Activated CD4-positive, alpha-beta T cell treated with anti-CD3 and anti-CD28 coated beads, Interleukin-2, amount 10 ng/mL, durations not matched to agents 7 days and 5 days (primary cell): ENCODE results near the gene VDR. TPM values are rescaled to one million over a fixed set of nuclear protein-coding genes. Genes with fewer than 3 reads are reported as not detected.
"Not testable (repeated sequence)": the region's sequence is repeated elsewhere in the genome, so short reads cannot be mapped to it uniquely, and the experiment has no call there.

Source experiments
- CTCF ChIA-PET: fragments of 350-600 bp; sonication (Branson Sonifier 250); formaldehyde crosslinking; loops from one replicate; lab custom pipeline; 2021; ENCODE audit warnings: antibody characterized with exemption; lab: Charles Lee
- POLR2A ChIA-PET: fragments of 350-600 bp; sonication (Branson Sonifier 250); formaldehyde crosslinking; loops from one replicate; lab custom pipeline; 2021; ENCODE audit warnings: antibody characterized with exemption; lab: Charles Lee
- DNase-seq: peaks from one replicate; pipeline ENCODE4 v3.0.0-alpha.2; 2020
- H3K27ac Mint-ChIP-seq: one replicate; pipeline ENCODE4 v1.8.0; 2021; ENCODE audit warnings: mild to moderate bottlenecking, moderate library complexity, mixed read lengths
- H3K27me3 Mint-ChIP-seq: one replicate; pipeline ENCODE4 v1.8.0; 2021; ENCODE audit warnings: mixed read lengths
- H3K36me3 Mint-ChIP-seq: one replicate; pipeline ENCODE4 v1.8.0; 2021; ENCODE audit warnings: low read depth, mixed read lengths
- H3K4me1 Mint-ChIP-seq: one replicate; pipeline ENCODE4 v1.8.0; 2021; ENCODE audit warnings: mixed read lengths
- H3K4me3 Mint-ChIP-seq: one replicate; pipeline ENCODE4 v1.8.0; 2021; ENCODE audit warnings: mild to moderate bottlenecking, moderate library complexity, mixed read lengths
- H3K9me3 Mint-ChIP-seq: one replicate; pipeline ENCODE4 v1.8.0; 2021; ENCODE audit warnings: mixed read lengths
- total RNA-seq, 2 experiments: library from RNA; stranded (reverse); gene quantifications; one replicate each; pipeline ENCODE4 v1.2.3, GENCODE V29; 2021

The VDR gene
- total RNA-seq, 2 experiments from 2014 or later = 16.4 to 17.3 TPM

GRCh38 chr12:47818007-47818376, 86.8 kb downstream of the VDR start:
- Mint-ChIP-seq H3K4me3 (peak overlapping the region; percentile 94), H3K36me3 (peaks cover 53% of the 10 kb centered on the region), H3K9me3 (no peaks in the 10 kb centered on the region), H3K27ac (peak overlapping the region; percentile 97), H3K4me1 (peaks cover 79% of the 10 kb centered on the region), H3K27me3 (no peaks in the 10 kb centered on the region)
- no peak for DNase-seq
- ChIA-PET POLR2A (interaction anchor here (0.7 kb wide), 1 partner anchor 10 kb away, joined by 5 read pairs; no protein-coding TSS in a partner anchor), CTCF (interaction anchor here (1.2 to 17.2 kb wide), 13 partner anchors 9 to 102 kb away, joined by 3 to 309 read pairs (median 4); partner anchors contain the start of gene RAPGEF3)

- ChIA-PET POLR2A (interaction anchor here (0.7 kb wide), 2 partner anchors 9 to 10 kb away, joined by 3 to 4 read pairs; no protein-coding TSS in a partner anchor), CTCF (interaction anchor here (0.6 to 17.2 kb wide), 14 partner anchors 9 to 1380 kb away, joined by 3 to 309 read pairs (median 3); partner anchors contain the start of gene RAPGEF3)
- Mint-ChIP-seq H3K27me3 (no peaks in the 10 kb centered on the region), H3K4me3 (peak overlapping the region; percentile 94), H3K27ac (peak overlapping the region; percentile 97), H3K36me3 (peaks cover 57% of the 10 kb centered on the region), H3K4me1 (peaks cover 79% of the 10 kb centered on the region), H3K9me3 (no peaks in the 10 kb centered on the region)
- no peak for DNase-seq
Observed at GRCh38 chr12:47817272-47818006, 87.4 kb downstream of the VDR start.

GRCh38 chr12:47816403-47817271, 88.2 kb downstream of the VDR start:
- DNase-seq = no peak
- ChIA-PET CTCF (interaction anchor here (0.6 to 17.2 kb wide), 10 partner anchors 8 to 1381 kb away, joined by 3 to 309 read pairs (median 4); no protein-coding TSS in a partner anchor), POLR2A (interaction anchor here (0.7 kb wide), 2 partner anchors 9 to 10 kb away, joined by 3 to 4 read pairs; no protein-coding TSS in a partner anchor)
- Mint-ChIP-seq H3K27ac (peak overlapping the region; percentile 97), H3K36me3 (peaks cover 63% of the 10 kb centered on the region), H3K4me3 (peak overlapping the region; percentile 94), H3K27me3 (no peaks in the 10 kb centered on the region), H3K4me1 (peaks cover 79% of the 10 kb centered on the region), H3K9me3 (no peaks in the 10 kb centered on the region)

DNA sequence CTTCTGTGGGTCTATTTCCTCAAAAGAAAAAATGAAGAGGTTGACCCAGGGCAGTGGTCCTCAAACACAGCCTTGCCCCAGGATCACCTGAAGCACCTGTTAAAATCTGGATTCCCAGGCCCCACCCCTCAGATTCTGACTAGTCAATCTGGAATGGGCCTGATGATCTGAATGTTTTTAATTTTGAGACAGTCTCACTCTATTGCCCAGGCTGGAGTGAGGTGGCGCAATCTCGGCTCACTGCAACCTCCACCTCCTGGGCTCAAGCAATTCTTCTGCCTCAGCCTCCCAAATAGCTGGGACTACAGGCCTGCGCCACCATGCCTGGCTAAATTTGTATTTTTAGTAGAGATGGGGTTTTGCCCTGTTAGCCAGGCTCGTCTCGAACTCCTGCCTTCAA, 89.3 kb downstream of the VDR start:
- not testable (repeated sequence) for DNase-seq, H3K27me3 Mint-ChIP-seq, H3K9me3 Mint-ChIP-seq
- POLR2A ChIA-PET = interaction anchor here (2.9 kb wide), 1 partner anchor 17 kb away, joined by 18 read pairs; no protein-coding TSS in a partner anchor
- CTCF ChIA-PET = interaction anchor here (17.2 kb wide), 1 partner anchor 19 kb away, joined by 309 read pairs; no protein-coding TSS in a partner anchor
- Mint-ChIP-seq H3K4me3 (peak overlapping the region; percentile 94), H3K36me3 (peaks cover 75% of the 10 kb centered on the region), H3K4me1 (peaks cover 80% of the 10 kb centered on the region), H3K27ac (peak overlapping the region; percentile 97)

GRCh38 chr12:47814539-47815170, 90.1 kb downstream of the VDR start:
- POLR2A ChIA-PET = interaction anchor here (2.9 kb wide), 1 partner anchor 18 kb away, joined by 18 read pairs; no protein-coding TSS in a partner anchor
- no peaks in the 10 kb centered on the region for H3K27me3 Mint-ChIP-seq
- CTCF ChIA-PET = interaction anchor here (0.6 to 17.2 kb wide), 4 partner anchors 8 to 368 kb away, joined by 3 to 309 read pairs (median 6); no protein-coding TSS in a partner anchor
- no peaks in the 10 kb centered on the region for H3K9me3 Mint-ChIP-seq
- no peak for DNase-seq
- H3K4me1 Mint-ChIP-seq = peaks cover 83% of the 10 kb centered on the region
- peak overlapping the region; percentile 97 for H3K27ac Mint-ChIP-seq
- peak overlapping the region; percentile 94 for H3K4me3 Mint-ChIP-seq
- peaks cover 76% of the 10 kb centered on the region for H3K36me3 Mint-ChIP-seq

DNA sequence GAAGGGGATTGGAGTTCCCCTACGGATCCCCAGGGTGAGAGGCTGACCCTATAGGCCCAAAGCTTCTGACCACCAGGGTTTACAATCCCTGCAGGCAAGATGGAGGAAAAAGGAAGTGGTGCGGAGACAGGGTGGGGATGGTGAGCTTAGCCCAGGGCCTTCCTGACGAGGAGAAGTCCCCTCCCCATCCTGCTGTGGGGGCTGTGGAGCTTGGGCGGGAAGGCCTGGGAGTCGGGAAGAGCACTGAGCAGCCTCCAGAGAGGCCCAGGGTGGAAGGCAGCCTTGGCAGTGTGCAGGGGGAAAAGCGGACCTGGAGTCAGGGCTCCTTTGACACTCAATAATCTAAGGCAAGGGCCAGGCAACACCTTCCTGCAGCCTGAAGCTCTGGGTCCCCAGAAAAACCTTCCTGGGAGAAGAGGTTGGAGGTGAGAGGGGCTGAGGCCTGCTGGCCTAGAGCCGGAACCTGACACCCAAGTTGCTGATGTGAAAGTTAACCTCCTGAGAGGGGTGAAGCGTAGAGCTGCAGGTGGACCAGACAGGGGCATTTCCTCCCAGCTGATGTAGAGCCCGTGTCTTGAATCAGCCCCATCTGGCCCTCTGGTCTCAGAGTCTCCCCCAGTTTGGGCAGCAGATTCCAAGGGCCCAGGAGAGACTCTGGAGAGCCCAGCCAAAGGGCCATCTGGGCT, 91.1 kb downstream of the VDR start:
- H3K36me3 Mint-ChIP-seq = peaks cover 72% of the 10 kb centered on the region
- no peaks in the 10 kb centered on the region for H3K9me3 Mint-ChIP-seq
- DNase-seq = peak; percentile 40
- ChIA-PET POLR2A (interaction anchor here (0.5 to 2.9 kb wide), 5 partner anchors 9 to 28 kb away, joined by 3 to 18 read pairs (median 3); no protein-coding TSS in a partner anchor), CTCF (interaction anchor here (0.6 to 17.2 kb wide), 14 partner anchors 9 to 369 kb away, joined by 3 to 309 read pairs (median 4); partner anchors contain the start of gene TMEM106C)
- H3K4me3 Mint-ChIP-seq = peak overlapping the region; percentile 94
- no peaks in the 10 kb centered on the region for H3K27me3 Mint-ChIP-seq
- H3K4me1 Mint-ChIP-seq = peaks cover 90% of the 10 kb centered on the region
- H3K27ac Mint-ChIP-seq = peak overlapping the region; percentile 97

DNA sequence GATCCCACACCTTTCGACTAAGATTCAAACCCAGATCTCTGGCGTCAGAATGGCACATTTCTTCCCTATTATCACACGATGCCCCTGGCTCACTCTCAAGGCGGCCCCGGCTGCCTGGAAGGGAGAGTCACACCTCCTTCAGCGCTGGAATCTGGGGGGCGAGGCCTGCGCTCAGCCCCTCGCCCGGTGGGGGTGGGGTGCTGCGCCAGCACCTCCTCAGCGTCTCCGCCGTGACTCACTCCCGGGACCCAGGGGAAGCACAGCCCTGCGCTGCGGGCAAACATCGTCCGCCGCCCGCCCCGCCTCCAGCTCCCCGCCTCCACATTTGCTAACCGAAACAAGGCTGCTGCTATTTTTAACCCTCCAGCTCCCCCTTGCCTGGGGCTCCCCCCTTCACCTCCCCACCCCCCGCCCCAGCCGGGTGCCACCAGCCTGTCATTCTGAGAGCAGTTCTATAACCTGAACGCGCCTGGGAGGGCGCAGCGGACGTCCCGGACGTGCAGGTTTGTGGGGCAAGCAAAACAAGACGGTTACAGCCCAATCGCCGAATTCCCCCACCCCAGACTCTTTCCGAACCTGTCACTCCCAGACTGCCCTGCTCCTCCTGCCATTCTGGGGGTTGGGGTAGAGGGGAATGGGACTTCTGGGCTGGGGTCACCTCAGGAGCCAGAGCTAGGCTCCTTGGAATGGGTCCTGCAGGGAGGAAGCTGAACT, 91.8 kb downstream of the VDR start:
- ChIA-PET POLR2A (interaction anchor here (0.6 to 2.9 kb wide), 4 partner anchors 9 to 27 kb away, joined by 3 to 18 read pairs (median 4); no protein-coding TSS in a partner anchor), CTCF (interaction anchor here (0.6 to 17.2 kb wide), 14 partner anchors 9 to 151 kb away, joined by 3 to 309 read pairs (median 4); partner anchors contain the start of gene TMEM106C)
- peak overlapping the region; percentile 94 for H3K4me3 Mint-ChIP-seq
- no peaks in the 10 kb centered on the region for H3K27me3 Mint-ChIP-seq
- H3K9me3 Mint-ChIP-seq = no peaks in the 10 kb centered on the region
- DNase-seq = peak; percentile 95
- peak overlapping the region; percentile 97 for H3K27ac Mint-ChIP-seq
- H3K36me3 Mint-ChIP-seq = peaks cover 65% of the 10 kb centered on the region
- peaks cover 94% of the 10 kb centered on the region for H3K4me1 Mint-ChIP-seq

- POLR2A ChIA-PET = interaction anchor here (0.7 kb wide), 1 partner anchor 700 kb away, joined by 3 read pairs; no protein-coding TSS in a partner anchor
Observed at GRCh38 chr12:47811581-47812484, 93.0 kb downstream of the VDR start.

DNA sequence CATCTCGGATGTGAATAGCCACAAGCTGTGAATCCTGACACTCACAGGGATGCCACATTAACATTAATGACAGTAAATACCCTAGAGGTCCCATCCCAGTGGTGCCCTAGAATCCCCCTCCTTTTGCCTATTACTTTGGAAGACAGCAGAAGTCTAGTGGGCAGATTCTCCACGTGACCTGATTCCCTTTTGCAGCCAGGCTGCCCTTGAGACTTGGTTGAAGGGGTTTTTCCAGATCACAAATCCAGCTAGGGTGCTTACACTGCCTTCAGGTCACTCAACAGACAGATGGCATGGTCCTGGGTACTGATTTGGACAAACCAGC, 93.8 kb downstream of the VDR start:
- Mint-ChIP-seq H3K4me3 (peak overlapping the region; percentile 94), H3K27ac (peak overlapping the region; percentile 96), H3K9me3 (no peaks in the 10 kb centered on the region), H3K4me1 (peaks cover 96% of the 10 kb centered on the region), H3K27me3 (no peaks in the 10 kb centered on the region), H3K36me3 (peaks cover 64% of the 10 kb centered on the region)
- DNase-seq = no peak
- ChIA-PET POLR2A (interaction anchor here (0.6 kb wide), 1 partner anchor 20 kb away, joined by 3 read pairs; no protein-coding TSS in a partner anchor), CTCF (interaction anchor here (0.9 to 17.2 kb wide), 4 partner anchors 9 to 387 kb away, joined by 3 to 309 read pairs (median 5); no protein-coding TSS in a partner anchor)

More at GRCh38 chr12:47811581-47812484, 93.0 kb downstream of the VDR start:
- CTCF ChIA-PET = interaction anchor here (0.8 to 17.2 kb wide), 9 partner anchors 8 to 386 kb away, joined by 3 to 309 read pairs (median 5); no protein-coding TSS in a partner anchor
- peak overlapping the region; percentile 94 for H3K4me3 Mint-ChIP-seq
- peaks cover 61% of the 10 kb centered on the region for H3K36me3 Mint-ChIP-seq
- peaks cover 96% of the 10 kb centered on the region for H3K4me1 Mint-ChIP-seq
- H3K27me3 Mint-ChIP-seq = no peaks in the 10 kb centered on the region
- no peaks in the 10 kb centered on the region for H3K9me3 Mint-ChIP-seq
- peak overlapping the region; percentile 97 for H3K27ac Mint-ChIP-seq
- DNase-seq = no peak

DNA sequence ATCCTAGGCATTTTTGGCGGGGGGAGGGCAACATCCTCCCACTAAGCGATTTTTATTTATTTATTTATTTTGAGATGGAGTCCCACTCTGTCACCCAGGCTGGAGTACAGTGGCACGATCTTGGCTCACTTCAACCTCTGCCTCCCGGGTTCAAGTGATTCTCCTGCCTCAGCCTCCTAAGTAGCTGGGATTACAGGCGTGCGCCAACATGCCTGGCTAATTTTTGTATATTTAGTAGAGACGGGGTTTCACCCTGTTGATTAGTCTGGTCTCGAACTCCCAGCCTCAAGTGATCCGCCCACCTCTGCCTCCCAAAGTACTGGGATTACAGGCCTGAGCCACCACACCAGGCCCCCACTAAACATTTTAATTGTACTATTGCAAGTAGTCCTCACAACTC, 95.3 kb downstream of the VDR start:
- peaks cover 66% of the 10 kb centered on the region for H3K36me3 Mint-ChIP-seq
- H3K4me3 Mint-ChIP-seq = peak overlapping the region; percentile 94
- POLR2A ChIA-PET, H3K27me3 Mint-ChIP-seq, DNase-seq, H3K9me3 Mint-ChIP-seq: not testable (repeated sequence)
- CTCF ChIA-PET = interaction anchor here (0.7 to 17.2 kb wide), 7 partner anchors 8 to 74 kb away, joined by 3 to 309 read pairs (median 6); partner anchors contain the start of gene HDAC7
- peaks cover 96% of the 10 kb centered on the region for H3K4me1 Mint-ChIP-seq
- peak overlapping the region; percentile 96 for H3K27ac Mint-ChIP-seq
